ENCODE results near the gene TSPAN2.
"Not testable (repeated sequence)": the region's sequence is repeated elsewhere in the genome, so short reads cannot be mapped to it uniquely, and the experiment has no call there.

The TSPAN2 gene

DNA sequence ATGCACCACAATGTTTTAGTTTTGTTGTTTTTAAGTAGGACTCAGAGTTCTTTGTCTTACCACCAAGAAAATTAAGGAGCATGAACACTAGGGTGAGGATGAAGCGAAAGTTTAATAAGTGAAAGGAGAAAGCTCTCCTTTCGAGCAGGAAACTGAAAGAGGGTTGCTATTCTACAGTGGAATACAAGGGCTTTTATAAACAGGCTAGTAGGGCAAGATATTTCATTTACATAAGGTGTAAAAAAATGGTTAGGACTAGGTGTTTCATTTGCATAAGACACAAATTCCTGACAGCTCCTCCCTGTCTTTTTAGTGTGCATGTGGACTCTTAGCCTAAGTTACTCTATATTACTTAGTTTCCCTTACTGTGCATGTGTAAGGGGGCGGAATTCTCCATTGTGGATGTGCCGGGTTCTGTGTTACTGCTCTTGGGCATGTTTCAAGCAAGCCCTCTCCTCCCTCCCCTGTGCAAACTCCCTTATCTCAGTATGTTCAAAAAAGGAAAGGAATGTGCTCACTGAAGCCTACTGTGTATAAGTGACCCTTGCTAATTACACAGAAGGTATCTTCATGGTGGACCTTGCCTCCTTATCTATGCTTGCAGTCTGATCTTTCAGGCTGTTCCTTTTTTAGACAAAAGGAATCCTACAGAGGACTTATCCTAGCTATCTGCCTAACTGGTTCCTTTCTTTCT is 52.3 kb downstream of the TSPAN2 start:
- DNase-seq (ENCODE audit: low spot score): no peak

- no peak for DNase-seq (ENCODE audit: low spot score)
Measured at GRCh38 chr1:115035652-115036051, 53.7 kb downstream of the TSPAN2 start.

DNA sequence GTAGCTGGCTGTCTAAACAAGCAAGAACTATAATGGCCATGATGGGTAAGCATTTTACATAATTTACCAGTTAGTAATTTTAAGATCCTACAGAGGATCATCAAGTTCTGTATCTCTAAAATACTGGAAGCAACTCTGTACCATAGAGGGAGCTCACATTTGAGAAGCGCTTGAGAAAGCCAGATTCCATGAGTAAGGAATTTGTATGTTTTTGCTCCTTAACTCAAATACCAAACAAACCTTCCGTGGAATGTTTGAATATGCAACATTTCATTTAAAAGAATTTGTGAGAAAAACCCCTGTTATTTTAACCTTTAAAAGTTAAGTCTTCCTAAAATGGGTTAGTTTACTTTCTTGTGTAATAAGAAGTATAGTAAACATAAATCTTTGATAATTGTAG is 57.7 kb downstream of the TSPAN2 start:
- DNase-seq (ENCODE audit: low spot score): no peak

GRCh38 chr1:115029526-115029925 is 59.8 kb downstream of the TSPAN2 start, which contains the start of gene TSHB:
Gene TSHB (plus strand): TSS chr1:115029826. CDS start chr1:115033363, 3,537 bp downstream.
- no peak for DNase-seq (ENCODE audit: low spot score)

DNA sequence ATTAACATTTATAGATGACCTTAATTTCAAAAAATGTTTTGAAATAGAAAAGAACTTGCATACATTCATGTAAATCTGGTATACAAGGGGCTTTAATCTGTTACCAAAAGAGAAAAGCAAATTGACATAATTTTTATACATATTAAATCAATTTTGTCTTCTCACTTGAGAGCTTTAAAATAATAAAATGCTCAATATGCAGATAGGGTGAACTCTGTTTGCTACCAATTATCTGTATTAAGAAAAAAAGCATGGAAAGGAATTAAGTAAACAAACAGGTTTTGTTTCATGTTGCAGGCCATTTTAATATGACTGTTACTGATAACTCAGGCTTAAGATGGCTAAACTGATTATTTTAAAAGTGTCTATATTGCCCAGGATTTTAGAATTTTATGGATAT is 65.7 kb downstream of the TSPAN2 start:
- no peak for DNase-seq (ENCODE audit: low spot score)

GRCh38 chr1:115021145-115021544 is 68.2 kb downstream of the TSPAN2 start:
- no peak for DNase-seq (ENCODE audit: low spot score)

- DNase-seq (ENCODE audit: low spot score): not testable (repeated sequence)
Measured at GRCh38 chr1:115019549-115019948, 69.8 kb downstream of the TSPAN2 start.

GRCh38 chr1:115013792-115014191 is 75.5 kb downstream of the TSPAN2 start:
- no peak for DNase-seq (ENCODE audit: low spot score)

DNA sequence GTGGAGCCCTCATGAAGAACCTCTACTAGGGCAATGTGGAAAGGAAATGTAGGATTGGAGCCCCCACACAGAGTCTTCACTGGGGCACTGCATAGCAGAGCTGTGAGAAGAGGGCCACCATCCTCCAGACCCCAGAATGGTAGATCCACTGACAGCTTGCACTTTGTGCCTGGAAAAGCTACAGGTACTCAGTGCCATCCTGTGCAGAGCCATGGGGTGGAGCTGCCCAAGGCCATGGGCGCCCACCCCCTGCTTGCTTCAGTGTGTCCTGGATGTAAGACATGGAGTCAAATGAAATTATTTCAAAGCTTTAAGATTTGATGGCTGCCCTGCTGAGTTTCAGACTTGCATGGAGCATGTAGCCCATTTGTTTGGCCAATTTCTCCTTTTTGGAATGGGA is 76.9 kb downstream of the TSPAN2 start:
- DNase-seq (ENCODE audit: low spot score): no peak

DNA sequence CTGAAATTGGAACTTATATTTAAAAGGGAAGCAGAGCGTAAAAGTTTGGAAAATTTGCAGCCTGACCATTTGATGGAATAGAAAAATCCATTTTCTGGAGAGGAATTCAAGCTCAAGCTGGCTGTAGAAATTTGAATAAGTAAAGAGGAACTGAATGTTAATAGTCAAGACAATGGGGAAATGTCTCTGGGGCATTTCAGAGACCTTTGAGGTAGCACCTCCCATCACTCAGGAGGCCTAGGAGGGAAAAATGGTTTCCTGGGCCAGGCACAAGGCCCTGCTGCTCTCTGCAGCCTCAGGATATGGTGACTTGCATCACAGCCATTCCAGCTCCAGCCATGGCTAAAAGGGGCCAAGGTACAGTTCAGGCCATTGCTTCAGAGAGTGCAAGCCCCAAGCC is 77.3 kb downstream of the TSPAN2 start:
- no peak for DNase-seq (ENCODE audit: low spot score)

- DNase-seq (ENCODE audit: low spot score): no peak
Measured at GRCh38 chr1:115006191-115006590, 83.1 kb downstream of the TSPAN2 start.

Data from COLO829 (cell line).